ENCODE results near the gene FDPS.

Gene FDPS

DNA sequence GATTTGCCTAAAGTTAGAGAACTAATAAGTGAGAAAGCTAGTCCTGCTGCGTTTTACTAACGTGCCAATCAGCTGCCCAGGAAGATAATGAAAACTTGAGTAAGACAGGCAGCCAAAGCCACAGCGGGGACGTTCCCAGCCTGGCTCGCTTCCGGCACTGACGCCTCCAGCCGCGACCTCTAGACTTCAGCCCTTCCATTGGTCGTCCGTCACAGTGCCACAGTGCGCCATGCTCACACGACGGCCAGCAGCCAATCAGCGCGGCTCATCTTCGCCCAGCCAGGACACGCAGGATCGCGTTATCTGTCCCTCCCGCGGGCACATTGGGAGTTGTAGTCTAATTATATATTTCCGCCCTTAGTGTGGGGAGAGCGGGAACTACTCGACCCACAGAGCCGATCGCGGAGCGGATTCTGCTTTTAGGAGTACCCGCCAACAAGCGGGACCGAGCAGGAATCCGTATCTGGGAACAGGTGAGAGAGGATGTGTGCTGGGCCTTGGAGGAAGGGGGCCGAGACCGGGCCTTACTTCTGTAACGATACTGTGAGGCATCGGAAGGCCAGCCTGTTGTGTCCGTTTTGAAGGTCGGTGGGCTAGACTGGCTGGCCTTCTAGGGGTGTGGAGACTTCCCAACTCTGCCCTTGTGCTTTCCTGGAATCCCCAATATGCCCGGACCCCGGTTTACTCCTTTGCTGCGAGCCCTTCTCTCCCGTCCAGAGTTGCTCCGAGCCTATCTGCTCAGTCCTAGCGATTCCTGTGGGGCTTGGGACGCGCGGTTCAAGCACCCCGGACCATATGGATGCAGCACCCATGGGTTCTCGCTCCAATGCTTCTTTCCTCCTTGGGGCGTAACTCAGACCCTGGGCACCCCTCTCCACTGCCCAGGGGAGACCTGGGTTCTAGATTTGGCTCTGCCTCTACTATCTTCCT, at the start of gene FDPS:
Gene FDPS (plus strand): TSS at position 374 of the 930 bp plus-strand sequence. CDS start 924 bp downstream, outside the sequence.
- DNase-seq = peak; percentile 99

DNA sequence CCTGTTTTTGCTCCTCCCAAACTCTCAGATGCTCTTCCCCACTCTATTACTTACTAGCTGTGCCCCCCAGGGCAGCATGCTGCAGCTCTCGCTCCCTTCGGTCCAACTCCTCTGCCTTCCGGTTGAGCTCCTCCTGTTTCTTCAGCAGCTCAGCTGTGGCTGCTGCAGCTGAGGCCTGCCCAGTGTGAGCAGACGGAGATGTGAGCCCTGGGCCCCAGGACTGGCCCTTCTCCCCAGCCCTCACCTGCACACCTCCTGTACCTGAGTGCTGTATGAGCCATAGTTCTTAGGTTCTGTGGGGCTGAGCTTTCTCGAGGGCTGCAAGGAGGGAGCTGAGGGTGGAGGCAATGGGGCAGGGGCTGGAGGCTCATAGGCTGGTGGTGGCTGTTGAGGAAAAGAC, 48.4 kb upstream of the FDPS start:
- DNase-seq = no peak

DNA sequence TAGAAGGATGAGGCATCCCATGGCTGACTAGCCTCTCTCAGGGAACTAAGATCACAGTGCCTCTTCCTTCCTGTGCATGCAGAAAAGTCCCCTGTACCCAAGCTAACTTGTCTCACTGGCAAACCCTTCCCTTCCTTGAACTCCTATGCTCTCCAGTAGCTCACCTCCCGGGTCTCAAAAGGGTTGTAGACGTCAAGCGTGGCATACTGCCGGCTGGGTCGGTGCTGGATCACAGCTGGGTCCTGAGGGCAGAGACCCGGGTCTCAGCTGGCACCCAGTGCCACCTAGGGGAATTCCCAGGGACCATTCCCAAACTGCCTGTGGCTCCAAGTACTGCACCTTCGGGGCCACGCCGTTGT, 47.2 kb upstream of the FDPS start:
- peak; percentile 32 for DNase-seq

DNA sequence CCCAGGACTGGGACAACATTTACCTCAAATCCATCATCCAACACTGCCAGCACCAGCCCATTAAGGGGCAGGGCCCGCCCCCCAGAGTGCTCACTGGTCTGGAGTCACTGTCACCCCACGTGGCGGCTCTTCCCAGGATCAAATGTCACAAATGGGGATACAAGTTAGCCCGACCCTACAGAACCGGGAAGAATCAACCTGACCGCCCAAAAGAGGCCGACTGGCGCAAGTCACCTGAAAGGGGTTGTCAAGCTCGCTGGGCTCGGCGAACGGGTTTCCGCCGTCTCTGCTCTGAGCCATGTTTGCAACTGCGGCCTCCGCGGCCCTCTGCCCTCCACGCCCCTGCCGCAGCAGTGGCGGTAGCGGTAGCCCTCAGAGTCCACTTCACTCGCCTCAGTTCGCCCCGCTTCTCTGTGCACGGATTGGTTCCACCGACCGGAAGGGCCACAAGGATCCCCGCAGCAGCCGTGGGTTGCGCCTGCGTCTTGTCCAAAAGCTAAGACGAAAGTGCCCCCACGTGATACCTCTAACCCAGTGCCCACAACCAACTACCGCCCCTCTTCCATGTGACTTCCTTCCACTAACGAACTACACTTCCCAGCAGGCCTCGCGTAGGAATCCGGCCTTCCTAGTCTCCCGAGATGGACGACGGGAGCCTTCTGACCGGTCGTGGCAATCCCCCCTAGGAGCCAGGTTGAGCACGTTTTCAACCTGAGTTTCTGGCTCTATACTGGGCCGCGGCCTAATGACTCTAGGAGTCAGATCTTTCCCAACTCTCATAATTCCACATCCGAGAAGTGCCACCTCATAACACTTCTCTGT, 46.6 kb upstream of the FDPS start, which contains the start of gene SCAMP3:
Gene SCAMP3 (minus strand): TSS at position 509 of the 822 bp plus-strand sequence. CDS start 209 bp downstream, at position 300.
- peak; percentile 92 for DNase-seq

DNA sequence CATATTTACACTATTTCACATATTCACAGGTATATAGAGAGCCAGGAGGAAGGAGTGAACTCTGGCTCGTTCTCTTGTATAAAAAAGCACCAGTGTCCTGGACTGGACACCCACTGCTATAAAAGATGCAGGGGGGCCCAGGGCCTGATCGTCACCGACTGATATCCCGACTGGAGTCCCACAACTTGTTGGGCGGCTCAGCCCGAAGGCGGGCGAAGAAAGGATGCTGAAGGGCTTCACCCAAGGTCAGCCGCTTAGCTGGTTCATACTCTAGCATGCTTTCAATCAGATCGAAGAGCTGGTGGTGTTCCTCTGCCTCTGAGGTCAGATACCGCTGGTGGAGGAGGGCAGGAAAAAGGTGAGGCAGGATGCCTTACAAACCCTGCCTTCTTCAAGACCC, 45.6 kb upstream of the FDPS start:
- no peak for DNase-seq

DNA sequence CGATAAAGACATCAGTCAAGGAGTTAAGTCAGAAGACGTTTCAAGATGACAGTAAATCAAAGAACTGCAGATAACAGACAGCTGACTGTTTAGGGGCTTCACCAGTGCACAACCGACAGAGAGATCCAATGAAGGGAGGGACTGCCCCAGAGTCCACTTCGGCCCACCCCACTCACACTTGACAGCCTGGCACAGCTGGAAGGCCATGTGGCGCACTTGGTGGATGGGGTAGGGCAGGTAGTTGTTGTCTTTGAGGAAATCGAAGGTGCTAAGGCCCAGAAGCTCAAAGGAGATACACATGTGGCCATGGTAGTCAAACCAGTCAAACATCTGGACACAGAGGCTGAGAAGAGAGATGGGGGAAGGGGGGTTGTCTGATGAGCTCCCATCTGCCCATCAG, 42.1 kb upstream of the FDPS start:
- DNase-seq = no peak

DNA sequence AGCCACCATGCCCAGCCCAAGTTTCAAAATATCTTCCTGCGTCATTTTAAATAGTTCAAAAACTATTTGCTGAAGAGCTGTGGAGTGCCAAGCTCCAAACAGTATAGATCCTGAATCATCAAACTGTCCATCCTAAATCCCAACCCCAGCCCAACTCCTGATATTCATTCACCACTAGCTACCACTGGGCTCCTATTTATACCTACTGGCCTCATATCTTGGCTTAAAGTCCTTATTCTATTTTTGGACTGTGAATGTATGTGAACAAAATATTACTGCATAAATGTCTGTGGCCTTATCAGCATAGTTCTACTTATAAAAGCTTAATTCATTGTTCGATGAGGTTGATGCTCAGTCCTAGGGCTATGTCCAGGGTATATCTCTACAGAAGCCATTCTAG, 41.3 kb upstream of the FDPS start:
- no peak for DNase-seq

DNA sequence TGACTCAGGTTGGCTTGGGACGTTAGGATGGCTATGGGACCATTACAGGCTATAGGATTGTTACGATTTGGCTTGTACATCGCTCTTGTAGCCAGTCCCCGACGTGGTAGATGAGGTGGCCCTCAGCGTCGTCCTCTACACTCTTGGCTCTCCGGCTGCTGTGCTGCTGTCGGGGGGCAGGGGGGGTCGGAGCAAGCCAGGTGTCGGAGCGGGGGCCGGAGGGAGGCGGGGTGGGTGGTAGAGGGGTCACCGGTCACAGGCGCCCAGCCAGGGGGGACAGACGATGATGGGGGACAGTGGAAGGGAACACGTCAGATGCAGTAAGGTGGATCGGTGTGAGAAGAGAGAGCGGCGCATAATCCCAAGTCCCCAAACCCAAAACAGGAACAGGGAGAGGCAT, 40.0 kb upstream of the FDPS start:
- DNase-seq = no peak

DNA sequence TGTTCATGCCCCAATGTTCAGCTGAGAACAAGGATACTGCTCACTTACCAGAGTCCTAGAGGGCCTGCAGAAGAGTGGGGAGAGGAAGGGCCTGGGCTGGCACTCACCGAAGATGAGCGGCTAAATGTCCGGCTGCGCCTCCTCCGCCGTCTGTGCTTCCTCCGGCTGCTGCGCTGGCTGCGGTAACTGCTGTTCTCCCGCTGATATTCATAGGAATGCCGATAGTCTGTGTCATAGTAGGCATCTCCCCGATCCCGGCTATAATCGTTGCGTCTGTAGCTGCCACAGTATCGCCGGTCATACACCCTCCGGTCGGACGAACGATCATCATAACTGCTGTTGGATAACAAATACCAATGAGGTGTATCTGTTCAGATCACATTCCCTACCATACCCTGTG, 39.3 kb upstream of the FDPS start:
- no peak for DNase-seq

DNA sequence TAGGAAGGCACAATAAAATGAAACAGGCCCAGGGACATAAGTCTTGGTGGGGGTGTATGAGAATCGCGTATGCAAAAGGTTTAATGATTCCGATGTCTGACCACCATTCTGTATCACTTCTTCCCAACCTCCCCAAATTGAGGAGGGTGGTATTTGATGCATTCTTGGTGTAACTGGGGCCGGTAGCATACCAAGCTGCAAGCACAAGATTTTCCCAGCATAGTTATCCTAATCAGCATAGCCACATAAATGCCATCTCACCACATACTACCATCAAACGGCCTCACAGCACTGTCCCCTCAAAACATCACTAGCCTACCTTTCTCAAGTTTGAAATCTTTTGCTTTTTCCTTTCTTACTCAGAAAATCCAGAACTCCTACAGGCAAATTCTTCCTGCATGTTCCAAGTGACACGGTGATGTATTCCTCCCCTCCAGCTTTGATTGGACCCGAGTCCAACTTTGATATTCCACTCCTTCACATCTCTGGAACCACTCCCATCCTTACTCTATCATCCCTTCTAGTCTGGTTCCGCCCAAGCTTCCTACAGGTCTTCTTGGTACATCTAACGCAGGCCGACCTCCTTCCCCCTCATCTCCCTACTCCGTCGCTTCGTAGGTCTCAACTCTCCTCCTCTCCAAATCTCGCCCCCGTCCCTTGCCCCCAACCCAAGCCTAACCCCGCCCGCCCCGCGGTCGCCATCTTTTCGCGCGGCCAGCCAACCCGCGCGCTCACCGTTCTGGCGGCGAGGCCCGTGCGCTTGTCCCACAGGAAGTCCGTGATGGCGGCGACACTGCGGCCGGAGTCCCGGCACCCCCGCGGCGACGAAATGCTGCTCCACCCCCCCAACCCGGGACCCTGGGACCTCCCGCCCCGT, 36.0 kb upstream of the FDPS start:
- DNase-seq = no peak

DNA sequence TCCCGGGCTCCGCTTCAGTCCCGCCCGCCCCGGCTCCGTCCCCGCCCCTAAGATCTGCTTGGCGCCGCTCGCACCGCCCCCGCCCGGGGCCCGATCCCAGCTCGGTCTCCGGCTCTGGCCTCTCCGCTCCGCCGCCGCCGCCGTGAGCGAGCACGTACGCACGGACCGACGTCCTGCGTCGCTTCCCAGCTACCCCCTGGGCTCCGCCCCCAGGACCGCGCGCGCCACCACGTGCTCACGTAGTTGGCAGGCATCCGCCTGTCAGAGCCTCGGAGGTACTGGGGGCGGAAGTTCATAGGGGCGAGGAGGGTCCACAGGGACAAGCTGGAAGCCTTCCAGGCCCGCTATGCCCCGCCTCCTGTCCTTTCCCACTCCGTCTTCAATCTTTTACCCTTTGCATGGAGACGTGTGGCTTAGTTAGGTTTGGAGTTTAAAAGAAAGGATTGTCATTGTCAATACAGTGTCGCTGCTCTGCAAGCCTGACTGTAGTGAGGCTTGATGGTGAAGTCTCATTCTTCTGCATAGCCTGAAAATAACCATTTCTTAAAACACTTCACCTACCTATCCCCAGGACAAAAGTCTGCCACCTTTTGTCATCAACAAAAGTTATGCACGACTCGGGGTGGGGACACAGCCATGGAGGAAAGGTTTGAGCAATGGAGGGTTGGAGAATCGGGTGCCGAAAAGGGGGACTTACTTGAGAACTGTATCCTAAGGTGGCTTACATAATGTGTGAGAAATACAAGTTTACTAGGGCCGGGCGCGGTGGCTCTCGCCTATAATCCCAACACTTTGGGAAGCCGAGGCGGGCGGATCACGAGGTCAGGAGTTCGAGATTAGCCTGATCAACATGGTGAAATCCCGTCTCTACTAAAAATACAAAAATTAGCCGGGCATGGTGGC, 35.1 kb upstream of the FDPS start, which contains the start of gene CLK2:
Gene CLK2 (minus strand): TSS at position 162 of the 903 bp plus-strand sequence. CDS start 2,527 bp downstream, outside the sequence.
- DNase-seq = peak; percentile 94

DNA sequence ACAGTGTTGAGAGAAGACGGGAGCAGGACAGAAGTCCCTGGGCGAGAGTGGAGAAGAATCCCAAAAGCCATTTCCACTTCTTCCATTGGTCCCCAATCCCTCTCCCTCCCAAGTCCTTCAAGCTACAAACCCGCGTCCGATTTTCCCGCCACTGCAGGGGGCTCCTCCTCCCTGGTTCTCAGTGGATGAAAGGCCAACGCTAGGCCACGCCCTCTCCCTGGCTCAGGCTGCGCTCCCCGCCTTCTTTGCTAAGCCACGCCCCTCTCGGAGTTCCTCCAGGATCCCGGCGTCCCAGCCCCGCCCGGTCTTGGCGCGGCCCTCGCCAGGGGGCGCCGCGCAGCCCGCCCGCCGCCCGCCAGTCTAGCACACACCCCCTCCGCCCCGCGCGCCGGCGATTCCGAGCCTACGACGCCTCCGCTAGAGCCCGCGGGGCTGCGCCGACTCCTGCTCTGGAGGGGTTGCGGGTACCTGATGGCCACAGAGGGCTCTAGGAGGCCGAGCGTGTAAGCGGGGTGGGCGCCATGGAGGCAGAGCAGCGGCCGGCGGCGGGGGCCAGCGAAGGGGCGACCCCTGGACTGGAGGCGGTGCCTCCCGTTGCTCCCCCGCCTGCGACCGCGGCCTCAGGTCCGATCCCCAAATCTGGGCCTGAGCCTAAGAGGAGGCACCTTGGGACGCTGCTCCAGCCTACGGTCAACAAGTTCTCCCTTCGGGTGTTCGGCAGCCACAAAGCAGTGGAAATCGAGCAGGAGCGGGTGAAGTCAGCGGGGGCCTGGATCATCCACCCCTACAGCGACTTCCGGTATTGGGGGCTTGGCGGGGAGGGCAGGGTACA, 31.4 kb upstream of the FDPS start, which contains the start of gene HCN3:
Gene HCN3 (plus strand): TSS at position 394 of the 832 bp plus-strand sequence. CDS start 128 bp downstream, at position 522.
- peak; percentile 96 for DNase-seq

DNA sequence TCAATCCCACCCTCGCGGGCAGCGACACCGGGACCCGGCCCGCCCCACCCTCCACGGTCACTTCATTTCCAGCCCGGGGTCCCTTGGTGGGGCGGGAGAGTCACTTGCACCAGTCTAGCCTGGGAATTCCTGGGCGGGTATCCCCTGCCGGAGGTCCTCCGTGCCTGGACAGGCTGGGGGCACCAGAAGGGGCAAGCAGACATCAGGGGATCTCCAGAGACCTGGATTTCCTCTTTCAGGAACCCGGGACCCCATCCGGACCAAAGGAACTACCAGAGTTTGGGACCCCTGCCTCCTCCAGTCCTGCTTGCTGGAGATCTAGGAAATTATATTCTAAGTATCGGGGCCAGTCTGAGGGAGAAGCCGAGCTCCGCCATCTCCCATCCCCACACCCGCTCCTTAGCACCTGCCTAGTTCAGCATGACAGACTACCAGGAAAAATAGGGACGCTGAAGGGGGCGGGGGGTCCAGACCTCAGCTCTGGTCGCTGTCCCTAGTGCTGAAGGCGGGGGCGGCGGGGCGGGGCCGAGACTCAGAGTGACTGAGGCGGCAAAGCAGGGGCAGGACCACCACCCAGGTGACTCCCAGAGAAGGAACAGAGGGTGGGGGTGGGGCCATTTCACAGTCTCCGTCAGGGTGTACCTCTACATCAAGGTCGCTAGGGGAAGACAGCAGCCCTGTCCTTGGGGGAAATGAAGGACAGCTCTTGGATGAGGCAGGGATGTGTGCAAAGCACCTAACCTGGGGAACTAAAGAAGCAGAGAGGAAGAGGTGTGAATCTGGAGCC, 30.6 kb upstream of the FDPS start:
- DNase-seq = peak; percentile 80

DNA sequence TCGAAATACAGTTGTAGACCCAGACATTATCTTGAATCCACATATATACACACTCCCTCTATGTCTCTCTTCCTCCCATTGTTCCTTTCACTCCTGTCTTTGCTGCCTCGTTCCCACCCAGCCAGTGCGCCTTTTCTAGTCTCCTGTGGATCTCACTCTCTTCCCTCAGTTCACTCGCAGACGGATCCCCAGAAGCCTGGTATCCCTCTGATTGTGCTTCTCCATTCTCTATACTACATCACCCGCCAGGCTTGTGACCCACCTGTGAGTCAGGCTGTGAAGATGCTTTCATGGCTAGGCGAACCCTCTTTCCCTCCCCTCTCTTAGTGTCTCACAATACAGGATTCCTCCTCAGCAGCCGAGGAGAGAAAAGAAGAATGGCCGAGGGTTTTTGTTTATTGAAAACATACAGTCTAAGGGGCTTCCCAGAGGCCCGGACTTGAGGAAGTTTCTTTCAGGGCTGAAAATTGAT, 29.9 kb upstream of the FDPS start:
- DNase-seq = no peak

DNA sequence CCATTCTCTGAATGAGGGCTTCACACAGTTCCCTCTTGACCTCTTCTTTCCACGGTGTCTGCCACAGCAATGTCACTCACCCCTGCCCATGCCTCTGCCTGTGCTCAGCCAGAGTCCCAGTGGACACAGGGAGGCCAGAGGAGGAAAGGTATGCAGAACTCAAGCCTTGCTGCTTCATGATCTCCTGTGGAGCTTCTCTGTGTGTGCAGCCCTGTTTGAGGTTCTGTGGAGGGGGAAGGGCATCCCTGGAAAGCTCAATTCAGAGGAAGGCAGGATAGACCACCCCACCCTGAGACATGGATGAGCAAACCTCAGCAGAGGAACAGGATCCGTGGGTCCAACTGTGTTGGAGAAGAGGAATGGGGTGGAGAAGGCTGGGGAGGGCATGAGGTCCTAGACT, 29.4 kb upstream of the FDPS start:
- DNase-seq = no peak

DNA sequence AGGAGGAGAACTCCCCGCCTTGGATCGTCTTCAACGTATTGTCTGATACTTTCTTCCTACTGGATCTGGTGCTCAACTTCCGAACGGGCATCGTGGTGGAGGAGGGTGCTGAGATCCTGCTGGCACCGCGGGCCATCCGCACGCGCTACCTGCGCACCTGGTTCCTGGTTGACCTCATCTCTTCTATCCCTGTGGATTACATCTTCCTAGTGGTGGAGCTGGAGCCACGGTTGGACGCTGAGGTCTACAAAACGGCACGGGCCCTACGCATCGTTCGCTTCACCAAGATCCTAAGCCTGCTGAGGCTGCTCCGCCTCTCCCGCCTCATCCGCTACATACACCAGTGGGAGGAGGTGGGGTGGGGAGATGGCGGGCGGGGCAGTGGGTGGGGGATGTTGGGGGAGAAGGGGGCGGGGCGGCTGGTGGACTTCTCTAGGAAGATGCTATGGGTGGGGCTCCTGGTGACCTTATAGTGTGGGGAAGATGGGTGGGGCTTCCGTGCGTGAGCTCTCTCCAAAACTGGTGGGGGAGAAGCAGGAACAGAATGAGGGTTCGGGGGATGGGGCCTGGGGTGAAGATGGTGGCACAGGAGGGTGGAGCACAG, 26.1 kb upstream of the FDPS start:
- no peak for DNase-seq

DNA sequence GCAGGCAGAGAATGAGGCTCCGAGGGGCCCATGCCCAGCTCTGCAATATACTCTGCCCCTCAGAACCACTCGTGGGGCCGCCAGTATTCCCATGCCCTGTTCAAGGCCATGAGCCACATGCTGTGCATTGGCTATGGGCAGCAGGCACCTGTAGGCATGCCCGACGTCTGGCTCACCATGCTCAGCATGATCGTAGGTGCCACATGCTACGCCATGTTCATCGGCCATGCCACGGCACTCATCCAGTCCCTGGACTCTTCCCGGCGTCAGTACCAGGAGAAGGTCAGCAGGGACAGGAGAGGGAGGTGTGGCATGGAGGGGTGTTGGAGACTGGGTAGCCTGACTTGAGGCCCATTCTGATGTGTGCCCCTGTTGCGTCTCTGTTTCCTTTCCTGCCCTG, 24.2 kb upstream of the FDPS start:
- no peak for DNase-seq

DNA sequence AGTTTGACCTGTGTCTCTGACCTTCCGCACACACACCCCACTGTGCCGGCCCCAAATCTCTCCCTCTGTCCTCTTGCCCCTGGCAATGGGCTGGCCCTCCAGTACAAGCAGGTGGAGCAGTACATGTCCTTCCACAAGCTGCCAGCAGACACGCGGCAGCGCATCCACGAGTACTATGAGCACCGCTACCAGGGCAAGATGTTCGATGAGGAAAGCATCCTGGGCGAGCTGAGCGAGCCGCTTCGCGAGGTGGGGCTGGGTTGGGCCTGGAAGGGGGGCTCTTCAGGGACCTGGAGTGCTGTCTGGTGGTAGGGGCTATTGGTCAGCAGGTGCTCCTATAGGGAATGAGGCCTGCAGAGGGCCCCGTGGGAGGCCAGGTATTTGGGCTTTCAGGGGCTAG, 23.6 kb upstream of the FDPS start:
- DNase-seq = no peak

DNA sequence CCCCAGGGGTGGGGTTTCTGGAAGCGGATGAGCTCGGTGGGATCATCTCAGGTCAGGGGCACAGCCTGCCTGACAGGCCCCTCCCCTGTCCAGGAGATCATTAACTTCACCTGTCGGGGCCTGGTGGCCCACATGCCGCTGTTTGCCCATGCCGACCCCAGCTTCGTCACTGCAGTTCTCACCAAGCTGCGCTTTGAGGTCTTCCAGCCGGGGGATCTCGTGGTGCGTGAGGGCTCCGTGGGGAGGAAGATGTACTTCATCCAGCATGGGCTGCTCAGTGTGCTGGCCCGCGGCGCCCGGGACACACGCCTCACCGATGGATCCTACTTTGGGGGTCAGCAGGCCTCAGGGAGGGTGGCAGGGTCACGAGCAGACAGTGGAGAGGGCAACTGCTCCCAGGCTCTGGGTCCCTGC, 23.0 kb upstream of the FDPS start:
- no peak for DNase-seq
